HepG2 (cell line): ENCODE results near the gene WDR13. TPM values are rescaled to one million over a fixed set of nuclear protein-coding genes. Genes with fewer than 3 reads are reported as not detected.

Experiments used
- BHLHE40 ChIP-seq: IDR thresholded peaks from 2 replicates; pipeline ENCODE4 v1.6.1; 2011; ENCODE audit warnings: low read length, improper control_type of control experiment
- CEBPG ChIP-seq: IDR thresholded peaks from 2 replicates; pipeline ENCODE4 v1.6.1; 2016
- ETV5 ChIP-seq: IDR thresholded peaks from 2 replicates; pipeline ENCODE4 v1.6.1; 2018; ENCODE audit warnings: missing biosample characterization, missing genetic modification reagents, inconsistent platforms, borderline replicate concordance
- HNF4A ChIP-seq: sonication (generic); formaldehyde crosslinking; IDR thresholded peaks from 2 replicates; pipeline ENCODE4 v1.4.0; 2020; ENCODE audit warnings: missing genetic modification reagents
- ISL2 ChIP-seq: sonication (generic); formaldehyde crosslinking; IDR thresholded peaks from 2 replicates; pipeline ENCODE4 v1.5.0; 2020; ENCODE audit warnings: missing genetic modification reagents
- JARID2 ChIP-seq: sonication (generic); formaldehyde crosslinking; IDR thresholded peaks from 2 replicates; pipeline ENCODE4 v1.8.1; 2023; ENCODE audit warnings: missing genetic modification reagents, inconsistent platforms; ENCODE audit not compliant: insufficient replicate concordance
- KLF16 ChIP-seq, 2 experiments: sonication (generic) in 1 of 2; formaldehyde crosslinking in 1 of 2; IDR thresholded peaks; 2 replicates each; pipeline versions ENCODE4 v1.6.1 to v1.8.0; 2016 to 2023; ENCODE audit warnings: missing genetic modification reagents in 2 of 2, missing compliant biosample characterization in 1 of 2
- MATR3 ChIP-seq: sonication (generic); formaldehyde crosslinking; IDR thresholded peaks from 2 replicates; pipeline ENCODE4 v1.4.0; 2020; ENCODE audit warnings: missing genetic modification reagents
- MED1 ChIP-seq: sonication (generic); formaldehyde crosslinking; IDR thresholded peaks from 2 replicates; pipeline ENCODE4 v1.4.0; 2020; ENCODE audit warnings: missing genetic modification reagents
- MYC ChIP-seq: sonication (generic); formaldehyde crosslinking; IDR thresholded peaks from 2 replicates; pipeline ENCODE4 v1.9.0; 2021; ENCODE audit warnings: missing genetic modification reagents, borderline replicate concordance
- RARG ChIP-seq: sonication (generic); formaldehyde crosslinking; IDR thresholded peaks from 2 replicates; pipeline ENCODE4 v1.4.0; 2020; ENCODE audit warnings: low read depth, mild to moderate bottlenecking, missing genetic modification reagents
- RXRB ChIP-seq: IDR thresholded peaks from 2 replicates; pipeline ENCODE4 v1.6.1; 2016; ENCODE audit warnings: borderline replicate concordance, missing genetic modification reagents, missing compliant biosample characterization
- SPEN ChIP-seq: sonication (generic); formaldehyde crosslinking; IDR thresholded peaks from 2 replicates; pipeline ENCODE4 v1.5.1; 2020; ENCODE audit warnings: low read depth, mild to moderate bottlenecking, missing genetic modification reagents
- TBX3 ChIP-seq: fragments of 450-650 bp; IDR thresholded peaks from 2 replicates; pipeline ENCODE4 v1.6.1; 2017; ENCODE audit warnings: antibody characterized with exemption, mild to moderate bottlenecking, inconsistent platforms, borderline replicate concordance
- ZKSCAN1 ChIP-seq: fragments of 150-350 bp; IDR thresholded peaks from 2 replicates; pipeline ENCODE4 v1.6.1; 2014; ENCODE audit warnings: low read length
- ZMYM2 ChIP-seq: sonication (generic); formaldehyde crosslinking; IDR thresholded peaks from 2 replicates; pipeline ENCODE4 v1.8.0; 2022; ENCODE audit warnings: mild to moderate bottlenecking, missing genetic modification reagents
- ZNF10 ChIP-seq: sonication (generic); formaldehyde crosslinking; IDR thresholded peaks from 2 replicates; pipeline ENCODE4 v1.4.0; 2020; ENCODE audit warnings: mild to moderate bottlenecking, low read depth, missing genetic modification reagents, borderline replicate concordance
- polyA plus RNA-seq, 8 experiments: library from polyadenylated mRNA; depleted of rRNA in 3 of 8; stranded (reverse) in 7 of 8; unstranded in 1 of 8; fragments of >200 nt; fragmentation: Illumina TruSeq in 4 of 8; extraction: Trizol in 4 of 8; gene quantifications; 2 replicates each; pipeline versions ENCODE4 v1.2.1 to v1.2.3, GENCODE V29; 2011 to 2016; ENCODE audit warnings: low read depth in 4 of 8, missing spikeins in 1 of 8, mixed read lengths in 1 of 8; ENCODE audit not compliant: insufficient read depth in 1 of 8
- total RNA-seq, 5 experiments: library from RNA; depleted of rRNA; stranded (reverse); fragments of >200 nt; fragmentation: Illumina TruSeq; extraction: Trizol; gene quantifications; 2 replicates each; pipeline ENCODE4 v1.2.3, GENCODE V29; 2016; ENCODE audit warnings: low read depth in 1 of 5
- TF ChIP-seq, protein P1 (sequence below): sonication (generic); formaldehyde crosslinking; IDR thresholded peaks from 2 replicates; pipeline ENCODE4 v1.4.0; 2020; ENCODE audit warnings: missing genetic modification reagents
- TF ChIP-seq, protein P2 (sequence below): sonication (generic); formaldehyde crosslinking; IDR thresholded peaks from 2 replicates; pipeline ENCODE4 v1.9.0; 2021; ENCODE audit warnings: missing genetic modification reagents, borderline replicate concordance
- TF ChIP-seq, protein P3 (sequence below): sonication (generic); formaldehyde crosslinking; conservative IDR thresholded peaks from 2 replicates; pipeline ENCODE4 v1.4.0; 2020; ENCODE audit warnings: missing genetic modification reagents
- TF ChIP-seq, protein P4 (sequence below): sonication (generic); formaldehyde crosslinking; IDR thresholded peaks from 2 replicates; pipeline ENCODE4 v1.5.1; 2020; ENCODE audit warnings: mild to moderate bottlenecking, missing genetic modification reagents, moderate library complexity

WDR13 gene
- total and polyA plus RNA-seq, 2 of the 13 experiments (the other 11 are each of a cell fraction or from before 2014, with no cell fraction given), result 28.7 to 37.1 TPM

DNA sequence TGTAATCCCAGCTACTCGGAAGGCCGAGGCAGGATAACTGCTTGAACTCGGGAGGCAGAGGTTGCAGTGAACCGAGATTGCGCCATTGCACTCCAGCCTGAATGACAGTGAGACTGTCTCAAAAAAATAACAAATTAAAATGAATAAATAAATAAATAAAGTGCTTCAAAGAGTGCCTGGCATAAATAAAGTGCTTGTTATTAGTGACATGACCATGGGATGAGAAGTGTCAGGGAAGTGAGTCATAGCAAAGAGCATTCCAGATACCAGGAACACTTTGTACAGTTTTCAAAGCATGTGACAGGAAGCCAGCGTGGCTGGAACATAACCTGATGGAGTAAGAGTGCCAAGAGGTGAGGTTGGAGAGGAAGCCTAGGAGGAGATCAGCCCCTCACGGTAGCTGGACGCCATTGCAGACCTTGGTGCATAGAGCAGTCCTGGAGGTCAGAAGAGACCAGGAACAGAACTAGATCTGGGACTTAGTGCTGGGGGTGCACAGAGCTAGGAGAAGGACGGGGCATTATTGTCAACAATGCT lies 6.0 kb upstream of the WDR13 start (continued):
- TF ChIP-seq KLF16 (CRISPR knock-in tag; IDR thresholded peaks at IDR 0.05), result 0 out of 4 replicates have a peak, but pooled peaks of 1 of the 2 experiments have one; percentile 26
- TF ChIP-seq ZNF10, result no peak
- TF ChIP-seq JARID2, result no peak
- TF ChIP-seq TBX3, result peak; percentile 60; the same call in 1 of the 2 replicates
- no peak for TF ChIP-seq RARG (CRISPR knock-in tag)
- peak; percentile 60; the same call in 1 of the 2 replicates for TF ChIP-seq MED1 (CRISPR knock-in tag)
- no peak for TF ChIP-seq BHLHE40
- TF ChIP-seq MYC (CRISPR knock-in tag), result 0 out of 2 replicates have a peak, but pooled peaks have one; percentile 20
- TF ChIP-seq, protein P1, sequence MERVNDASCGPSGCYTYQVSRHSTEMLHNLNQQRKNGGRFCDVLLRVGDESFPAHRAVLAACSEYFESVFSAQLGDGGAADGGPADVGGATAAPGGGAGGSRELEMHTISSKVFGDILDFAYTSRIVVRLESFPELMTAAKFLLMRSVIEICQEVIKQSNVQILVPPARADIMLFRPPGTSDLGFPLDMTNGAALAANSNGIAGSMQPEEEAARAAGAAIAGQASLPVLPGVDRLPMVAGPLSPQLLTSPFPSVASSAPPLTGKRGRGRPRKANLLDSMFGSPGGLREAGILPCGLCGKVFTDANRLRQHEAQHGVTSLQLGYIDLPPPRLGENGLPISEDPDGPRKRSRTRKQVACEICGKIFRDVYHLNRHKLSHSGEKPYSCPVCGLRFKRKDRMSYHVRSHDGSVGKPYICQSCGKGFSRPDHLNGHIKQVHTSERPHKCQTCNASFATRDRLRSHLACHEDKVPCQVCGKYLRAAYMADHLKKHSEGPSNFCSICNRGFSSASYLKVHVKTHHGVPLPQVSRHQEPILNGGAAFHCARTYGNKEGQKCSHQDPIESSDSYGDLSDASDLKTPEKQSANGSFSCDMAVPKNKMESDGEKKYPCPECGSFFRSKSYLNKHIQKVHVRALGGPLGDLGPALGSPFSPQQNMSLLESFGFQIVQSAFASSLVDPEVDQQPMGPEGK (CRISPR knock-in tag), result no peak
- TF ChIP-seq, protein P2, sequence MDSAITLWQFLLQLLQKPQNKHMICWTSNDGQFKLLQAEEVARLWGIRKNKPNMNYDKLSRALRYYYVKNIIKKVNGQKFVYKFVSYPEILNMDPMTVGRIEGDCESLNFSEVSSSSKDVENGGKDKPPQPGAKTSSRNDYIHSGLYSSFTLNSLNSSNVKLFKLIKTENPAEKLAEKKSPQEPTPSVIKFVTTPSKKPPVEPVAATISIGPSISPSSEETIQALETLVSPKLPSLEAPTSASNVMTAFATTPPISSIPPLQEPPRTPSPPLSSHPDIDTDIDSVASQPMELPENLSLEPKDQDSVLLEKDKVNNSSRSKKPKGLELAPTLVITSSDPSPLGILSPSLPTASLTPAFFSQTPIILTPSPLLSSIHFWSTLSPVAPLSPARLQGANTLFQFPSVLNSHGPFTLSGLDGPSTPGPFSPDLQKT (CRISPR knock-in tag), result no peak
- TF ChIP-seq, protein P3, sequence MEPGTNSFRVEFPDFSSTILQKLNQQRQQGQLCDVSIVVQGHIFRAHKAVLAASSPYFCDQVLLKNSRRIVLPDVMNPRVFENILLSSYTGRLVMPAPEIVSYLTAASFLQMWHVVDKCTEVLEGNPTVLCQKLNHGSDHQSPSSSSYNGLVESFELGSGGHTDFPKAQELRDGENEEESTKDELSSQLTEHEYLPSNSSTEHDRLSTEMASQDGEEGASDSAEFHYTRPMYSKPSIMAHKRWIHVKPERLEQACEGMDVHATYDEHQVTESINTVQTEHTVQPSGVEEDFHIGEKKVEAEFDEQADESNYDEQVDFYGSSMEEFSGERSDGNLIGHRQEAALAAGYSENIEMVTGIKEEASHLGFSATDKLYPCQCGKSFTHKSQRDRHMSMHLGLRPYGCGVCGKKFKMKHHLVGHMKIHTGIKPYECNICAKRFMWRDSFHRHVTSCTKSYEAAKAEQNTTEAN, result 0 out of 2 replicates have a peak, but pooled peaks have one; percentile 27
- no peak for TF ChIP-seq MATR3 (CRISPR knock-in tag)
- no peak for TF ChIP-seq SPEN (CRISPR knock-in tag)
- no peak for TF ChIP-seq HNF4A (CRISPR knock-in tag)
- 0 out of 2 replicates have a peak, but pooled peaks have one; percentile 37 for TF ChIP-seq ZMYM2 (CRISPR knock-in tag)
- 0 out of 2 replicates have a peak, but pooled peaks have one; percentile 11 for TF ChIP-seq RXRB (CRISPR knock-in tag)
- no peak for TF ChIP-seq ZKSCAN1
- TF ChIP-seq CEBPG (CRISPR knock-in tag), result 0 out of 2 replicates have a peak, but pooled peaks have one; percentile 4
- peak; percentile 85 for TF ChIP-seq ETV5 (CRISPR knock-in tag)
- TF ChIP-seq ISL2 (CRISPR knock-in tag), result no peak
- TF ChIP-seq, protein P4, sequence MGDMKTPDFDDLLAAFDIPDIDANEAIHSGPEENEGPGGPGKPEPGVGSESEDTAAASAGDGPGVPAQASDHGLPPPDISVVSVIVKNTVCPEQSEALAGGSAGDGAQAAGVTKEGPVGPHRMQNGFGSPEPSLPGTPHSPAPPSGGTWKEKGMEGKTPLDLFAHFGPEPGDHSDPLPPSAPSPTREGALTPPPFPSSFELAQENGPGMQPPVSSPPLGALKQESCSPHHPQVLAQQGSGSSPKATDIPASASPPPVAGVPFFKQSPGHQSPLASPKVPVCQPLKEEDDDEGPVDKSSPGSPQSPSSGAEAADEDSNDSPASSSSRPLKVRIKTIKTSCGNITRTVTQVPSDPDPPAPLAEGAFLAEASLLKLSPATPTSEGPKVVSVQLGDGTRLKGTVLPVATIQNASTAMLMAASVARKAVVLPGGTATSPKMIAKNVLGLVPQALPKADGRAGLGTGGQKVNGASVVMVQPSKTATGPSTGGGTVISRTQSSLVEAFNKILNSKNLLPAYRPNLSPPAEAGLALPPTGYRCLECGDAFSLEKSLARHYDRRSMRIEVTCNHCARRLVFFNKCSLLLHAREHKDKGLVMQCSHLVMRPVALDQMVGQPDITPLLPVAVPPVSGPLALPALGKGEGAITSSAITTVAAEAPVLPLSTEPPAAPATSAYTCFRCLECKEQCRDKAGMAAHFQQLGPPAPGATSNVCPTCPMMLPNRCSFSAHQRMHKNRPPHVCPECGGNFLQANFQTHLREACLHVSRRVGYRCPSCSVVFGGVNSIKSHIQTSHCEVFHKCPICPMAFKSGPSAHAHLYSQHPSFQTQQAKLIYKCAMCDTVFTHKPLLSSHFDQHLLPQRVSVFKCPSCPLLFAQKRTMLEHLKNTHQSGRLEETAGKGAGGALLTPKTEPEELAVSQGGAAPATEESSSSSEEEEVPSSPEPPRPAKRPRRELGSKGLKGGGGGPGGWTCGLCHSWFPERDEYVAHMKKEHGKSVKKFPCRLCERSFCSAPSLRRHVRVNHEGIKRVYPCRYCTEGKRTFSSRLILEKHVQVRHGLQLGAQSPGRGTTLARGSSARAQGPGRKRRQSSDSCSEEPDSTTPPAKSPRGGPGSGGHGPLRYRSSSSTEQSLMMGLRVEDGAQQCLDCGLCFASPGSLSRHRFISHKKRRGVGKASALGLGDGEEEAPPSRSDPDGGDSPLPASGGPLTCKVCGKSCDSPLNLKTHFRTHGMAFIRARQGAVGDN (CRISPR knock-in tag), result peak; percentile 22; the same call in 1 of the 2 replicates
